ES-I3 (cell line): ENCODE results near the gene CELF2.

ENCODE experiments used
- H3K36me3 ChIP-seq: 2 replicates; pipeline ENCODE4 v1.6.1; 2013; ENCODE audit warnings: mild to moderate bottlenecking, low read length, control low read depth, moderate library complexity; ENCODE audit not compliant: insufficient read depth
- H3K4me1 ChIP-seq: 2 replicates; pipeline ENCODE4 v1.6.1; 2013; ENCODE audit warnings: mild to moderate bottlenecking, control low read depth, low read length; ENCODE audit not compliant: insufficient read depth
- H3K9ac ChIP-seq: 2 replicates; pipeline ENCODE4 v1.6.1; 2013; ENCODE audit warnings: low read depth, mild to moderate bottlenecking, low read length, moderate library complexity
- H3K9me3 ChIP-seq: 2 replicates; pipeline ENCODE4 v1.6.1; 2013; ENCODE audit warnings: mild to moderate bottlenecking, low read length, moderate library complexity; ENCODE audit not compliant: control insufficient read depth, insufficient read depth

The CELF2 gene

GRCh38 chr10:11074536-11075267 is 57.0 kb downstream of the CELF2 start:
- H3K4me1 ChIP-seq: peaks cover 25% of the 10 kb centered on the region
- H3K9me3 ChIP-seq: no peaks in the 10 kb centered on the region
- H3K9ac ChIP-seq: no peak overlapping the region
- H3K36me3 ChIP-seq: no peaks in the 10 kb centered on the region

- no peaks in the 10 kb centered on the region for H3K9me3 ChIP-seq
- H3K36me3 ChIP-seq: no peaks in the 10 kb centered on the region
- H3K9ac ChIP-seq: no peak overlapping the region
- peaks cover 25% of the 10 kb centered on the region for H3K4me1 ChIP-seq
These were observed 58.5 kb downstream of the CELF2 start for GRCh38 chr10:11076221-11076620.

GRCh38 chr10:11080564-11080984 is 62.9 kb downstream of the CELF2 start:
- no peak overlapping the region for H3K9ac ChIP-seq
- peaks cover 17% of the 10 kb centered on the region for H3K4me1 ChIP-seq
- H3K9me3 ChIP-seq: no peaks in the 10 kb centered on the region
- no peaks in the 10 kb centered on the region for H3K36me3 ChIP-seq

- H3K9me3 ChIP-seq: no peaks in the 10 kb centered on the region
- H3K36me3 ChIP-seq: no peaks in the 10 kb centered on the region
- H3K9ac ChIP-seq: no peak overlapping the region
- H3K4me1 ChIP-seq: peaks cover 9% of the 10 kb centered on the region
These were observed 63.7 kb downstream of the CELF2 start for GRCh38 chr10:11081408-11081807.

- Histone ChIP-seq H3K9me3 (no peaks in the 10 kb centered on the region), H3K36me3 (no peaks in the 10 kb centered on the region), H3K9ac (no peak overlapping the region), H3K4me1 (no peaks in the 10 kb centered on the region)
These were observed 64.9 kb downstream of the CELF2 start for GRCh38 chr10:11082526-11082925.

GRCh38 chr10:11083051-11083450 is 65.4 kb downstream of the CELF2 start:
- Histone ChIP-seq H3K36me3 (no peaks in the 10 kb centered on the region), H3K9ac (no peak overlapping the region), H3K4me1 (no peaks in the 10 kb centered on the region)

GRCh38 chr10:11085545-11085944 is 67.9 kb downstream of the CELF2 start:
- no peak overlapping the region for H3K9ac ChIP-seq
- no peaks in the 10 kb centered on the region for H3K4me1 ChIP-seq
- H3K9me3 ChIP-seq: no peaks in the 10 kb centered on the region
- H3K36me3 ChIP-seq: no peaks in the 10 kb centered on the region

More at GRCh38 chr10:11083051-11083450, 65.4 kb downstream of the CELF2 start:
- H3K9me3 ChIP-seq: no peaks in the 10 kb centered on the region

- Histone ChIP-seq H3K4me1 (no peaks in the 10 kb centered on the region), H3K9me3 (no peaks in the 10 kb centered on the region), H3K9ac (no peak overlapping the region), H3K36me3 (no peaks in the 10 kb centered on the region)
These were observed 68.6 kb downstream of the CELF2 start for GRCh38 chr10:11086177-11086840.

GRCh38 chr10:11087372-11087771 is 69.7 kb downstream of the CELF2 start:
- no peaks in the 10 kb centered on the region for H3K4me1 ChIP-seq
- H3K36me3 ChIP-seq: no peaks in the 10 kb centered on the region
- no peak overlapping the region for H3K9ac ChIP-seq
- no peaks in the 10 kb centered on the region for H3K9me3 ChIP-seq

GRCh38 chr10:11088709-11089108 is 71.0 kb downstream of the CELF2 start:
- Histone ChIP-seq H3K36me3 (no peaks in the 10 kb centered on the region), H3K4me1 (peaks cover under 1% of the 10 kb centered on the region; the same call in 1 of the 2 replicates), H3K9ac (no peak overlapping the region), H3K9me3 (no peaks in the 10 kb centered on the region)

GRCh38 chr10:11089272-11089671 is 71.6 kb downstream of the CELF2 start:
- Histone ChIP-seq H3K9ac (no peak overlapping the region), H3K9me3 (no peaks in the 10 kb centered on the region), H3K4me1 (peaks cover 6% of the 10 kb centered on the region), H3K36me3 (no peaks in the 10 kb centered on the region)

GRCh38 chr10:11091517-11092102 is 73.9 kb downstream of the CELF2 start:
- Histone ChIP-seq H3K4me1 (peaks cover 22% of the 10 kb centered on the region), H3K9ac (no peak overlapping the region), H3K36me3 (no peaks in the 10 kb centered on the region), H3K9me3 (no peaks in the 10 kb centered on the region)

GRCh38 chr10:11093771-11094736 is 76.4 kb downstream of the CELF2 start:
- Histone ChIP-seq H3K9ac (no peak overlapping the region), H3K36me3 (no peaks in the 10 kb centered on the region), H3K4me1 (peaks cover 26% of the 10 kb centered on the region), H3K9me3 (no peaks in the 10 kb centered on the region)

GRCh38 chr10:11095374-11095801 is 77.7 kb downstream of the CELF2 start:
- Histone ChIP-seq H3K36me3 (no peaks in the 10 kb centered on the region; the same call in 1 of the 2 replicates), H3K9me3 (no peaks in the 10 kb centered on the region), H3K4me1 (peaks cover 26% of the 10 kb centered on the region), H3K9ac (no peak overlapping the region)
